ENCODE results near the gene DCAF15.

The DCAF15 gene

DNA sequence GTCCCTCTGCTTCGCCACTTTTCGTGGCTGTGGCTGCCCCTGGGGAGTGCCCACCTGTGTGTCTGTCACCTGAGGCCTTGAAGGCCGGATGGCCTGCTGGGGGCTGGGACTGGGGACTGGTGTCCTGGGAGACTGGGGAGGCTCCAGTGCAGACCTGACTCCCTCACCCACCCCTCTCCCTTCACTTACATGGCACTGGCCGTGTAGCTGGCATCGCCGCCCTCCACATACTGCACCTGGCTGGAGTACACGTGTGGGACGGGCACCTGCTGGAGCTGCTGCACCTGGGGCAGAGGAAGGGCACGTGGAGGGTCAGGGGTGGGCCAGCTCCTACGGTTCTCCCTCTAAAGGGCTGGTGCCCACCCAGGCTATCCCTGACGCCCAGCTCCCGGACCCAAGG lies 25.5 kb downstream of the DCAF15 start:
- DNase-seq (ENCODE audit: low spot score), result no peak

GRCh38 chr19:13978351-13979243 lies 26.3 kb downstream of the DCAF15 start:
- no peak for DNase-seq (ENCODE audit: low spot score)

- no peak for DNase-seq (ENCODE audit: low spot score)
Measured at GRCh38 chr19:13979244-13979615, 26.9 kb downstream of the DCAF15 start.

GRCh38 chr19:13979686-13980085 lies 27.4 kb downstream of the DCAF15 start:
- no peak for DNase-seq (ENCODE audit: low spot score)

GRCh38 chr19:13980340-13980739 lies 28.0 kb downstream of the DCAF15 start:
- no peak for DNase-seq (ENCODE audit: low spot score)

DNA sequence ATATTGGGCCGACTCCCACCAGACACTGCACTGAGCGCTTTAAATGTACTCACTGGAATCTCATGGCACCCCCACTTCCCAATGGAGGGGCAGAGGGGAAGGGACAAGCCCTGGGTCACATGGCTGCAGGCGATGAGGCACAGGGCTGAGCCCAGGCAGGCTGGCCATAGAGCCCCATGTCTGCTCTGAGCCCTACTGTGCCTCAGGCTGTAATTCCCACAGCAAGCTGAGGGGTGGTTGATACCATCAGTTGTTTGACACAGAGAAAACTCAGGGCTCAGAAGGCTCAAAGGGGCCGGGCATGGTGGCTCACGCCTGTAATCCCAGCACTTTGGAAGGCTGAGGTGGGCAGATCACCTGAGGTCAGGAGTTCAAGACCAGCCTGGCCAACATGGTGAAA lies 28.7 kb downstream of the DCAF15 start:
- no peak for DNase-seq (ENCODE audit: low spot score)

- no peak for DNase-seq (ENCODE audit: low spot score)
Measured at GRCh38 chr19:13981467-13981866, 29.2 kb downstream of the DCAF15 start.

GRCh38 chr19:13981988-13982501 lies 29.7 kb downstream of the DCAF15 start:
- DNase-seq (ENCODE audit: low spot score), result no peak

DNA sequence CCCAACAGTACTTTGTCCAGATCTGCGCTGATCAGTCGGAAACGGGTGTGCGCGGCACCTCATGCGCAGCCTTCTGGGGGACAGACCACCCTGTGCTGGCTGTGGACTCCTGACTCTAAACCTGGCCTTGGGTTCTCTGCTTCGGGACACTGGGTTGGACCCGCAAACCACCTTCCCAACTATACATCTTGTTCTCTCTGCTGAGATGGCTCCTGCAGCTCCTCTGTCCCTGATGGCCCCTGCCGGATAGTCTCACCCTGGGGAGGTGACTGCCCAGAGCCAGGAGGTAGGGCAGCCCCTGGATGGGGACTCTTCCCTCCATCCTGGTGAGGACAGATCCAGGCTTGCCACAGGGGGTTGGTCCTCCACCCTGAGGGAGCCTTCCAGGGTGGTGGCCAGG lies 30.5 kb downstream of the DCAF15 start:
- no peak for DNase-seq (ENCODE audit: low spot score)

GRCh38 chr19:13983213-13983889 lies 31.0 kb downstream of the DCAF15 start:
- no peak for DNase-seq (ENCODE audit: low spot score)

- no peak for DNase-seq (ENCODE audit: low spot score)
Measured at GRCh38 chr19:13984186-13984585, 31.9 kb downstream of the DCAF15 start.

- DNase-seq (ENCODE audit: low spot score), result no peak
Measured at GRCh38 chr19:13984875-13985741, 32.8 kb downstream of the DCAF15 start.

DNA sequence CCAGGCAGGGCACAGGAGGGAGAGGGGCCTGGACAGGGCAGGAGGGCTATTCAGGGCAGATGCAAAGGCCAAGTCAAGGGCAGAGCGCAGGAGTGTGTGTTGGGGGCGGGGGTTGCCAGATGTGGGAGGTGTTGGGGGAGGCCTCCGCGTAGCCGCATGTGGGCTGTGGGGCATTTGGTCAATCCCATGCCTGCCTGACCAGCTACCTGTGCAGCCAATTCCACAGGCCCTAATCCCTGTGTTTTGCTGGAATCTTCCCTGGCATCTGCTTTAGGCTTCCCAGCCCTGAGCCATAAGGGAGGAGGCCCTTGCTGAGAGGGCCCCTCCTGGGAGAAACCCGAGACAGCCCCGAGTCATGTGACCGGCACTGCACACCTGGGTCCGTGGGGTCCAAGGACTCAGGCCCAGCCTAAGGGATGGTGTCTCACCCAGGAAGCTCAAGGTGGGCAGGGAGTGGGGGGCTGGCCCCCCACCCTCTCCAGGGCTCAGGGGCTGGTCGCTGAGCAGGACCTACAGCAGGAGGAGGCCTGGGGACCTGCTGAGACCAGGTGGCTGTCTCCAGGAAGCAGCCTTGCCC lies 33.5 kb downstream of the DCAF15 start:
- no peak for DNase-seq (ENCODE audit: low spot score)

DNA sequence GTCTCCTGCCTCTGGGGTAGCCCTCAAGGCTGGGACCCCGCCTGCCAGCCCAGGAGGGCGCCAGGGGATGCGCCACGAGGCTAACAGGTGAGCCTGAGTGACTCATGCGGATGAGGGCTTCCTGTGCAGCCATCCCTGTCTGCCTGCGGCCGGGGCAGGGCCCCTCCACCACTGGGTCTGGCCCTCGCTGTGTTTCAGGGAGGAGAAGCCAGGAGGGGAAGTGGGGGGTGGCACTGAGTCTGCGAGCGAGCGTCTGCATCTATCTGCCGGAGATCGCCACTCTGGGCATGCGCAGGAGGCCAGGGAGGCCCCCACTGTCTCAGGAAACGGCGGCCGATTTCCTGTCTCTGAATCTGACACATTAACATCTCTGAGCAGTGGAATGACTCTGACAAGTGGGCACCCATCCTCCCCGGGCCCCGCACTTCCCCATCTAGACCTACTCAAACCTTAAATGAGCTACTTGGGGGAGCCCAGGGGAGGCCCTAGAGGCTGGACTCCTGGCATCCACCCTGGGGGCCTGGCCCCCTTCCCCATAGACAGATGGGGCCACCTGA lies 34.1 kb downstream of the DCAF15 start:
- no peak for DNase-seq (ENCODE audit: low spot score)

DNA sequence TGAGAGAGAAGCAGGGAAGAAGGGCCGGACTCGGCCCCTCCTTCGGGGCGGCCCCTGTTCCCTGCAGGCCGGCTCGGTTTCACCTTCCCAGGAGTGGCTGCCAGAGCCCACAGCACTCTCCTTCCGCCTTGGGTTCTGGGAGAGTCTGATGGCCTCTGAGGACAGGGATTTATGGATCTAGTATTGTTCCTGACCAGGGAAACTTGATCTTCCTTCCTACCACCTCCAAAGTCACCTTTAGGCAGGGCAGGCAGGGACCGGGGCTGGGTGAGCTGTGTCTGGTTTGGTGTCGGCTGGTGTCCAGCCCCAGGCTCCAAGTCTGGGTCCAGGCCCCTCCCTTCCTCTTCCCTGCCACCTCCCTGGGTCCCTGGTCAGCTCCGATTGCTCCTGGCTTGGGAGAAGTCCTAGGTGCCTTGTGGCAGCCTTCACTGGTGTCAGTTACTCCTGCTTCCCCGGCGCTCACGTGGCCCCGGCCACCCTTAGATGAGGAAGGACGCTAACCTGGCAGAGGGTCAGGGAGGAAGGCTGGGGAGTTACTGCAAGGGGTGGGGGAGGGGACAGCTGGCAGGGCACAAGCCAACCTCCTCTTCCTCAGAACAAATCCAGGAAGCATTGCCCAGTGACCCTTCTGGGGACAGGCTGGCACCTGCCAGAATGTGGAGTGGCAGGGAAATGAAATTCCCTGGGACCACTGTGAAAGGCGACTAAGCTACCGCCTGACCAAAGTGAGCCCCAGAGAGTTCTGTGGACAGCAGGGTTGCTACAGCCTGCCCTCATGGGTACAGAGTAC lies 35.0 kb downstream of the DCAF15 start:
- DNase-seq (ENCODE audit: low spot score), result no peak

- DNase-seq (ENCODE audit: low spot score), result no peak
Measured at GRCh38 chr19:13989487-13989886, 37.2 kb downstream of the DCAF15 start.

DNA sequence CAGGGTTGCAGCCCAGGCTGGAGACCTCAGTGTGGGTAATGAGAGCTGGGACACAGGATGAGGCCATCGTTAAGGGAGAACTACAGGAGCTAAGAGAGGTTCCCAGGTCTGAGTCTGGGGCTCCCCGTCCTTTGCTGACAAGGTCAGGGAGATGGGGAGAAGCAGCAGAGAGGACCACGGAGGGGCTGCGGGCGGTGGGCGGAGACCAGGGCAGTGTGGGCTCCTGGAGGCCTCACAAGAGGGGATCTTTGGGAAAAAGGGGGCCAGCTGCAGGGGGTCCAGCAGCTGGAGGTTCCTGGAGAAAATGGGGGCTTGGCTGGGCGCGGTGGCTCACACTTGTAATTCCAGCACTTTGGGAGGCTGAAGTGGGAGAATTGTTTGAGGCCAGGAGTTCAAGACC lies 37.8 kb downstream of the DCAF15 start:
- no peak for DNase-seq (ENCODE audit: low spot score)

DNA sequence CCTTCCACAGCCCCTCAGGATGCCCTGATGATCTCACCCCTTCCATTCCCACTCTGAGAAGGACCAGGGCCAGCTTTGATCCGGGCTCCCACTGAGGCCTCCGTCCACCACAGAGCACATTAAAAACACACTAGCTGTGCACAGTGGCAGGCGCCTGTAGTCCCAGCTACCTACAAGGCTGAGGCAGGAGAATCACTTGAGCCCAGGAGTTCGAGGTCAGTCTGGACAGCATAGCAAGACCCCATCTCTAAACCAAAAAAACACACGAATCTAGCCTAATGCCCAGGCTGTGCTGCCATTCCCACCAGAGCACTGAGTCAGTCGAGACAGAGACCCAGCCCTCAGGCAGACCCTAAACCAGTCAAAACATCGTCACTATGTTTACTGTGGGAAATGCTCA lies 39.7 kb downstream of the DCAF15 start:
- DNase-seq (ENCODE audit: low spot score), result no peak

- no peak for DNase-seq (ENCODE audit: low spot score)
Measured at GRCh38 chr19:13993590-13994300, 41.4 kb downstream of the DCAF15 start.
